Caco-2 (cell line): ENCODE measurements around the gene CCDC158. TPM values are rescaled to one million over a fixed set of nuclear protein-coding genes. Genes with fewer than 3 reads are reported as not detected.

Experiments used
- BruUV-seq: library from RNA; stranded (reverse); fragments of 400-500 nt; replicated peaks from 2 replicates; lab custom pipeline; 2021; lab: Mats Ljungman, UMichigan
- CTCF ChIA-PET: fragments of 300-600 bp; sonication (Branson Sonifier 250); formaldehyde crosslinking; loops from one replicate; lab custom pipeline; 2022; ENCODE audit warnings: antibody characterized with exemption; lab: Charles Lee
- POLR2A ChIA-PET: fragments of 300-600 bp; sonication (Branson Sonifier 250); formaldehyde crosslinking; loops from one replicate; lab custom pipeline; 2022; ENCODE audit warnings: antibody characterized with exemption; lab: Charles Lee
- DNase-seq, 2 experiments: peaks; one replicate each; pipeline versions ENCODE4 v3.0.0 to v3.0.0-alpha.2; 2020 to 2022
- H3K27me3 ChIP-seq: replicated peaks from 2 replicates; pipeline ENCODE4 v1.6.0; 2011; ENCODE audit warnings: low read length; ENCODE audit not compliant: control insufficient read depth, insufficient read depth
- H3K36me3 ChIP-seq: 2 replicates; pipeline ENCODE4 v1.5.1; 2011; ENCODE audit warnings: low read length; ENCODE audit not compliant: control insufficient read depth, insufficient read depth
- H3K4me1 ChIP-seq: fragments of 250-450 bp; sonication (Bioruptor Pico); 2 replicates; pipeline ENCODE4 v1.5.1; 2020; ENCODE audit warnings: mild to moderate bottlenecking
- H3K4me3 ChIP-seq: 2 replicates; pipeline ENCODE4 v1.5.1; 2011; ENCODE audit warnings: low read depth, mild to moderate bottlenecking, control low read depth, low read length
- H3K9me3 ChIP-seq: fragments of 250-450 bp; sonication (Bioruptor Pico); 2 replicates; pipeline ENCODE4 v1.5.1; 2020; ENCODE audit warnings: mild to moderate bottlenecking, moderate library complexity
- H3K27ac Mint-ChIP-seq: one replicate; pipeline ENCODE4 v1.8.0; 2022; ENCODE audit warnings: mixed read lengths; ENCODE audit not compliant: unreplicated experiment
- H3K27me3 Mint-ChIP-seq: one replicate; pipeline ENCODE4 v1.8.0; 2022; ENCODE audit warnings: mixed read lengths; ENCODE audit not compliant: insufficient read depth, unreplicated experiment
- H3K36me3 Mint-ChIP-seq: one replicate; pipeline ENCODE4 v1.8.0; 2022; ENCODE audit warnings: mild to moderate bottlenecking, mixed read lengths; ENCODE audit not compliant: insufficient read depth, unreplicated experiment
- H3K4me1 Mint-ChIP-seq: one replicate; pipeline ENCODE4 v1.8.0; 2022; ENCODE audit warnings: low read depth, mixed read lengths; ENCODE audit not compliant: unreplicated experiment
- H3K4me3 Mint-ChIP-seq: one replicate; pipeline ENCODE4 v1.8.0; 2022; ENCODE audit warnings: mild to moderate bottlenecking, moderate library complexity, mixed read lengths; ENCODE audit not compliant: unreplicated experiment
- H3K9me3 Mint-ChIP-seq: one replicate; pipeline ENCODE4 v1.8.0; 2022; ENCODE audit warnings: mixed read lengths; ENCODE audit not compliant: unreplicated experiment
- CTCF ChIP-seq, 2 experiments: fragments of 200-600 bp in 1 of 2; IDR thresholded peaks; 1 replicate in 1 of 2; 2 replicates in 1 of 2; pipeline versions ENCODE4 v1.5.1 to v1.8.0; 2011 to 2022; ENCODE audit warnings: antibody characterized with exemption in 1 of 2, control low read depth in 1 of 2, inconsistent platforms in 1 of 2, low read depth in 1 of 2, low read length in 1 of 2, mild to moderate bottlenecking in 1 of 2, moderate library complexity in 1 of 2; ENCODE audit not compliant: insufficient read depth in 1 of 2, severe bottlenecking in 1 of 2, unreplicated experiment in 1 of 2
- intact Hi-C: fragments of 100-400 bp; cut with micrococcal nuclease; formaldehyde crosslinking; loops from one replicate; pipeline ENCODE4 v1.10.0; 2022; ENCODE audit not compliant: unreplicated experiment
- total RNA-seq: library from RNA; stranded (reverse); gene quantifications from 2 replicates; pipeline ENCODE4 v1.2.3, GENCODE V29; 2022

CCDC158 gene
- total RNA-seq, 1 experiment from 2014 or later, result 0.39 TPM

- H3K4me3 ChIP-seq, result no peak overlapping the region
- TF ChIP-seq CTCF (IDR thresholded peaks at IDR 0.05; ENCODE audit: insufficient read depth in 1 of 2, low read depth in 1 of 2, low read length in 1 of 2, severe bottlenecking in 1 of 2, unreplicated experiment in 1 of 2), result no peak
- H3K4me1 ChIP-seq, result 0 out of 2 replicates have a peak, but pooled peaks cover 3% of the 10 kb centered on the region
- DNase-seq, result no peak
- no peaks in the 10 kb centered on the region for H3K36me3 ChIP-seq
- no peaks in the 10 kb centered on the region for H3K27me3 ChIP-seq
- peaks cover 30% of the 10 kb centered on the region for H3K27me3 Mint-ChIP-seq
- H3K9me3 ChIP-seq, result no peaks in the 10 kb centered on the region
- H3K4me1 Mint-ChIP-seq, result no peaks in the 10 kb centered on the region
- ChIA-PET CTCF (no interaction called here), POLR2A (no interaction called here)
- intact Hi-C loops, result no loop called here
- H3K27ac Mint-ChIP-seq, result no peak overlapping the region
- no peaks in the 10 kb centered on the region for H3K36me3 Mint-ChIP-seq
- no peaks in the 10 kb centered on the region for H3K9me3 Mint-ChIP-seq
- H3K4me3 Mint-ChIP-seq, result no peak overlapping the region
- no TSS peak for BruUV-seq
Observed at GRCh38 chr4:76406081-76406480, 14.9 kb downstream of the CCDC158 start.

- CTCF ChIA-PET, result no interaction called here
- H3K4me1 ChIP-seq, result no peaks in the 10 kb centered on the region
Observed at GRCh38 chr4:76401654-76402053, 19.3 kb downstream of the CCDC158 start.

GRCh38 chr4:76388160-76388908 is 32.6 kb downstream of the CCDC158 start:
- H3K4me3 Mint-ChIP-seq, result no peak overlapping the region
- H3K4me1 ChIP-seq, result 0 out of 2 replicates have a peak, but pooled peaks cover 4% of the 10 kb centered on the region
- peak; percentile 55 to 88 for DNase-seq
- intact Hi-C loops, result no loop called here
- no peak overlapping the region for H3K4me3 ChIP-seq
- TF ChIP-seq CTCF (IDR thresholded peaks at IDR 0.05; ENCODE audit: insufficient read depth in 1 of 2, low read depth in 1 of 2, low read length in 1 of 2, severe bottlenecking in 1 of 2, unreplicated experiment in 1 of 2), result no peak
- BruUV-seq, result no TSS peak
- ChIA-PET CTCF (interaction anchor here (1.0 kb wide), 1 partner anchor 153 kb away, joined by 4 read pairs; no protein-coding TSS in a partner anchor), POLR2A (no interaction called here)
- peaks cover 14% of the 10 kb centered on the region for H3K9me3 Mint-ChIP-seq
- no peaks in the 10 kb centered on the region for H3K36me3 Mint-ChIP-seq
- H3K27ac Mint-ChIP-seq, result no peak overlapping the region
- no peaks in the 10 kb centered on the region for H3K27me3 ChIP-seq
- peaks cover 8% of the 10 kb centered on the region for H3K9me3 ChIP-seq
- no peaks in the 10 kb centered on the region for H3K36me3 ChIP-seq
- peaks cover 2% of the 10 kb centered on the region for H3K4me1 Mint-ChIP-seq
- H3K27me3 Mint-ChIP-seq, result peaks cover 4% of the 10 kb centered on the region

More at GRCh38 chr4:76401654-76402053, 19.3 kb downstream of the CCDC158 start:
- Mint-ChIP-seq H3K36me3 (no peaks in the 10 kb centered on the region), H3K27ac (no peak overlapping the region), H3K9me3 (no peaks in the 10 kb centered on the region), H3K27me3 (peaks cover 37% of the 10 kb centered on the region), H3K4me1 (no peaks in the 10 kb centered on the region), H3K4me3 (no peak overlapping the region)
- no peak for TF ChIP-seq CTCF (IDR thresholded peaks at IDR 0.05; ENCODE audit: insufficient read depth in 1 of 2, low read depth in 1 of 2, low read length in 1 of 2, severe bottlenecking in 1 of 2, unreplicated experiment in 1 of 2)
- Histone ChIP-seq H3K9me3 (no peaks in the 10 kb centered on the region), H3K27me3 (no peaks in the 10 kb centered on the region), H3K4me3 (no peak overlapping the region), H3K36me3 (no peaks in the 10 kb centered on the region)
- DNase-seq, result no peak
- POLR2A ChIA-PET, result no interaction called here
- no TSS peak for BruUV-seq
- intact Hi-C loops, result no loop called here
